Transverse colon (tissue), 4 donors: Measurements from ENCODE around the gene CD300LG. TPM values are rescaled to one million over a fixed set of nuclear protein-coding genes. Genes with fewer than 3 reads are reported as not detected.
"Not testable (repeated sequence)": the region's sequence is repeated elsewhere in the genome, so short reads cannot be mapped to it uniquely, and the experiment has no call there.

ENCODE experiments used
- DNase-seq: peaks from one replicate; pipeline ENCODE4 v3.0.0-alpha.2; 2019
- H3K27ac ChIP-seq, 4 donors: fragments of 200-600 bp; sonication (generic); 2 replicates each; pipeline ENCODE4 v1.5.1; 2016 to 2018; ENCODE audit warnings: inconsistent platforms in 4 of 4
- H3K27me3 ChIP-seq: fragments of 200-600 bp; sonication (generic); 2 replicates; pipeline ENCODE4 v1.5.1; 2017; ENCODE audit warnings: inconsistent platforms
- H3K36me3 ChIP-seq, 4 donors: fragments of 200-600 bp; sonication (generic); 2 replicates each; pipeline ENCODE4 v1.5.1; 2017 to 2019; ENCODE audit warnings: inconsistent platforms in 4 of 4
- H3K4me1 ChIP-seq, 4 donors: fragments of 200-600 bp; sonication (generic); 2 replicates each; pipeline ENCODE4 v1.5.1; 2017 to 2020; ENCODE audit warnings: inconsistent platforms in 4 of 4
- H3K4me3 ChIP-seq, 4 donors: fragments of 200-600 bp; sonication (generic); 1 replicate in 1 of 4; 2 replicates in 3 of 4; pipeline versions ENCODE4 v1.5.1 to v1.6.1; 2017 to 2019; ENCODE audit warnings: inconsistent platforms in 4 of 4
- H3K9me3 ChIP-seq, 2 donors: fragments of 200-600 bp; sonication (generic); 2 replicates each; pipeline ENCODE4 v1.5.1; 2017 to 2019; ENCODE audit warnings: inconsistent platforms in 2 of 2
- EP300 ChIP-seq: sonication (generic); formaldehyde crosslinking; IDR thresholded peaks from one replicate; pipeline ENCODE4 v1.6.1; 2017; ENCODE audit warnings: antibody characterized with exemption, low read depth
- POLR2A ChIP-seq: fragments of 450-650 bp; IDR thresholded peaks from one replicate; pipeline ENCODE4 v1.6.1; 2016; ENCODE audit warnings: antibody characterized with exemption, mild to moderate bottlenecking, moderate library complexity
- POLR2AphosphoS5 ChIP-seq, 3 donors: sonication (generic); formaldehyde crosslinking; IDR thresholded peaks; one replicate each; pipeline ENCODE4 v1.6.1; 2016; ENCODE audit warnings: antibody characterized with exemption in 3 of 3
- WGBS, 2 donors: methylation state at CpG; one replicate each; pipeline ENCODE4 v1.1.5; 2018; ENCODE audit warnings: low coverage in 1 of 2; 5-methylcytosine and 5-hydroxymethylcytosine counted together
- in situ Hi-C, 4 donors: fragments of 200-750 bp; cut with MboI; loops; one replicate each; pipeline versions ENCODE4 v1.15.0 to v1.15.1; 2017; ENCODE audit warnings: low sequenced_read_pairs in 3 of 4, low pct_ligation_motif_present in 1 of 4, low pct_unique_long_range_greater_than_20kb in 1 of 4
- intact Hi-C: fragments of 100-400 bp; cut with DNase I; formaldehyde crosslinking; loops from one replicate; pipeline ENCODE4 v1.15.1; 2023; ENCODE audit warnings: low total_unique reads
- total RNA-seq, 4 donors: library from RNA; depleted of rRNA; stranded (reverse); fragments of >200 nt; gene quantifications; one replicate each; pipeline ENCODE4 v1.1.0, GENCODE V29; 2016
- TF ChIP-seq, protein P1 (sequence below), 5 experiments: fragments of 200-600 bp in 3 of 5; fragments of 450-650 bp in 2 of 5; sonication (generic) in 3 of 5; IDR thresholded peaks; 1 replicate in 2 of 5; 2 replicates in 3 of 5; pipeline ENCODE4 v1.5.1; 2016 to 2017; ENCODE audit warnings: antibody characterized with exemption in 5 of 5, inconsistent platforms in 3 of 5, mild to moderate bottlenecking in 2 of 5, moderate library complexity in 1 of 5

CD300LG gene
- total RNA-seq, 4 donors from 2014 or later, result 0.55 to 44.5 (median 1.4) TPM; not detected in 1

DNA sequence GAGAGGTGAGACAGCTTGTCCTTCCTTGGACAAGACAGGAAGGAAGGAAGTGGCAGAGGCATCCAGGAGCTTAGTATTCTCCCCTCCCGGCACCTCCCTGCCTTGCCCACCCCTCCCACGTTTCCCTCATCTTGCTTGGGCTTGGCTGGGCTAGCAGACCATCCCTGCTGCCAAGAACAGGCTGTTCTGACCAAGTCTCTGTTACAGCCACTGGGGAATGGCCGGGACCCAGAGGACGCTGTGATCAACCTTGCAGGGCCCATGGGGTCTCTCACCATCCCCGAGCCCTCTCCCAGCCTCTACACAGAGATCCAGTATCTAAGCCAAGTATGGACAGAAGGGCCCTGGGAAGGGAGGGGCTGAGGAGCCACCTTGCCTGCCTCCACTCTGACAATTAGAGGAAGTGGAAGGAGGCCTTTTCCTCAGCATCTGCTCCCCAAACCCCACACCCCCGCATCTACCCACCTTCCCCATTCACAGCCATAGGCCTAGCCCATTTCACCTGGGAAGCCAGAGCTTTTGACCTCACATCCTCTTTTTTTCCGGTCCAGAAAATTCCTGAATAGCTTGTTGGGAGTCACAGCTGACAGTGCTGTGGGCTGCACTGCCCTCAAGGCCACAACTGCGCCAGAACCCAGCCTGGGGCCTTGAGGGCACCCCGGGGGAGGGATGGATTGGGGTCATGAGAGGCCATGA, 14.1 kb downstream of the CD300LG start:
- in situ Hi-C loops, result no loop called here
- Histone ChIP-seq H3K27ac (no peak overlapping the region), H3K27me3 (peaks cover 18% of the 10 kb centered on the region), H3K4me1 (no peaks in the 10 kb centered on the region), H3K36me3 (no peaks in the 10 kb centered on the region), H3K9me3 (no peaks in the 10 kb centered on the region), H3K4me3 (no peak overlapping the region)
- no peak for DNase-seq
- intact Hi-C loops, result no loop called here
- 62% methylated on average over 9 of the region's 9 CpGs; no CpG with 5 or more reads in 1 of the 2 donors for WGBS, 2 donors
- TF ChIP-seq, protein P1, sequence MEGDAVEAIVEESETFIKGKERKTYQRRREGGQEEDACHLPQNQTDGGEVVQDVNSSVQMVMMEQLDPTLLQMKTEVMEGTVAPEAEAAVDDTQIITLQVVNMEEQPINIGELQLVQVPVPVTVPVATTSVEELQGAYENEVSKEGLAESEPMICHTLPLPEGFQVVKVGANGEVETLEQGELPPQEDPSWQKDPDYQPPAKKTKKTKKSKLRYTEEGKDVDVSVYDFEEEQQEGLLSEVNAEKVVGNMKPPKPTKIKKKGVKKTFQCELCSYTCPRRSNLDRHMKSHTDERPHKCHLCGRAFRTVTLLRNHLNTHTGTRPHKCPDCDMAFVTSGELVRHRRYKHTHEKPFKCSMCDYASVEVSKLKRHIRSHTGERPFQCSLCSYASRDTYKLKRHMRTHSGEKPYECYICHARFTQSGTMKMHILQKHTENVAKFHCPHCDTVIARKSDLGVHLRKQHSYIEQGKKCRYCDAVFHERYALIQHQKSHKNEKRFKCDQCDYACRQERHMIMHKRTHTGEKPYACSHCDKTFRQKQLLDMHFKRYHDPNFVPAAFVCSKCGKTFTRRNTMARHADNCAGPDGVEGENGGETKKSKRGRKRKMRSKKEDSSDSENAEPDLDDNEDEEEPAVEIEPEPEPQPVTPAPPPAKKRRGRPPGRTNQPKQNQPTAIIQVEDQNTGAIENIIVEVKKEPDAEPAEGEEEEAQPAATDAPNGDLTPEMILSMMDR (IDR thresholded peaks at IDR 0.05), result no peak

DNA sequence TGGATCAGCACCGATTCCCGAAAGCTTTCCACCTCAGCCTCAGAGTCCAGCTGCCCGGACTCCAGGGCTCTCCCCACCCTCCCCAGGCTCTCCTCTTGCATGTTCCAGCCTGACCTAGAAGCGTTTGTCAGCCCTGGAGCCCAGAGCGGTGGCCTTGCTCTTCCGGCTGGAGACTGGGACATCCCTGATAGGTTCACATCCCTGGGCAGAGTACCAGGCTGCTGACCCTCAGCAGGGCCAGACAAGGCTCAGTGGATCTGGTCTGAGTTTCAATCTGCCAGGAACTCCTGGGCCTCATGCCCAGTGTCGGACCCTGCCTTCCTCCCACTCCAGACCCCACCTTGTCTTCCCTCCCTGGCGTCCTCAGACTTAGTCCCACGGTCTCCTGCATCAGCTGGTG, 15.0 kb downstream of the CD300LG start:
- Histone ChIP-seq H3K9me3 (no peaks in the 10 kb centered on the region), H3K36me3 (no peaks in the 10 kb centered on the region), H3K27ac (no peak overlapping the region), H3K27me3 (peaks cover 17% of the 10 kb centered on the region), H3K4me1 (no peaks in the 10 kb centered on the region), H3K4me3 (no peak overlapping the region)
- DNase-seq, result no peak
- WGBS, 2 donors, result 76 to 83% methylated on average over 3 to 9 of the region's 9 CpGs
- TF ChIP-seq, protein P1 (IDR thresholded peaks at IDR 0.05), result no peak
- TF ChIP-seq POLR2AphosphoS5 (IDR thresholded peaks at IDR 0.05) (no peak), EP300 (no peak), POLR2A (no peak)
- intact Hi-C loops, result no loop called here
- in situ Hi-C loops, result no loop called here

DNA sequence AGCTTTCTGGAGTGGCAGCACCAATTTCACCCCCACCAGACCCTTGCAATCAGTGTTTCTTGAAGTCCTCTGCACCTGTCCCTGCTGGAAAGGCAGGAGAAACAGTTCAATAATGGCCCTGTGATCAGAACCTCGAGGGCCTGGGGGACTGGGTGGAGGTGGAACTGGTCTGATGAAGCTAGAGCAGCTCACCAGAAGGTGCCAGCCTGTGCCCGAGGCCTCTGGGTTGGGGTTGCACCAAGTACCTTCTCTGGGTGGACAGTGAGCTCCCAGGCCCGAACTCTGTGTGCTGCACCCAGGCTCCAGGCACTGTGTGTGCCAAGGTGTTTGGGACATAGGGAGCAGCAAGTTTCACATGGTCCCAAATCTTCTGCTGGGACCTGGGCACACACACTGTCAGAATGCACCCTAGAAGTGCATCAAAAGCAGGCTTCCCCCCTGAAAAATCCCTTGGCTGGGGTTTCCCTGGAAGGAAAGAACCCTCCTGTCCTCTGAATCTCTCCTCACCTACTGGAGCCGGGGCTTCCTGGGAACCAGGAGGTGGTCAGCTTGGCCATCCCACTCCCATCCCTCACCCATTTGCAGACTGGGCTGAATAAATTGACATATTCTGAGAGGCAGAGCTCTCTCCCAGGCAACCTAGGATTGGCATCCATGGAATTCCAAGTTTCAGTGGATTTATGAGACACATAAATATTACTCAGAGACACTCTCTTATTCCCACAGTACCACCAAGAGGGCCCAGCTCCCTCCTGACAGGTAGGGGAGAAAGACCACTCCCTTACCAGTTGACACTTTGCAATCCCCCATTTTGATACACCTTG, 17.4 kb downstream of the CD300LG start:
- H3K9me3 ChIP-seq, result no peaks in the 10 kb centered on the region
- intact Hi-C loops (no loop called here), in situ Hi-C loops (no loop called here)
- no peak for DNase-seq
- no peak overlapping the region for H3K4me3 ChIP-seq
- no peaks in the 10 kb centered on the region for H3K4me1 ChIP-seq
- WGBS, 2 donors, result 70% methylated on average over 4 of the region's 4 CpGs; no CpG with 5 or more reads in 1 of the 2 donors
- H3K36me3 ChIP-seq, result no peaks in the 10 kb centered on the region
- H3K27me3 ChIP-seq, result peaks cover 3% of the 10 kb centered on the region
- TF ChIP-seq POLR2AphosphoS5 (IDR thresholded peaks at IDR 0.05) (no peak), POLR2A (no peak), EP300 (no peak)
- TF ChIP-seq, protein P1 (IDR thresholded peaks at IDR 0.05), result no peak
- no peak overlapping the region for H3K27ac ChIP-seq

DNA sequence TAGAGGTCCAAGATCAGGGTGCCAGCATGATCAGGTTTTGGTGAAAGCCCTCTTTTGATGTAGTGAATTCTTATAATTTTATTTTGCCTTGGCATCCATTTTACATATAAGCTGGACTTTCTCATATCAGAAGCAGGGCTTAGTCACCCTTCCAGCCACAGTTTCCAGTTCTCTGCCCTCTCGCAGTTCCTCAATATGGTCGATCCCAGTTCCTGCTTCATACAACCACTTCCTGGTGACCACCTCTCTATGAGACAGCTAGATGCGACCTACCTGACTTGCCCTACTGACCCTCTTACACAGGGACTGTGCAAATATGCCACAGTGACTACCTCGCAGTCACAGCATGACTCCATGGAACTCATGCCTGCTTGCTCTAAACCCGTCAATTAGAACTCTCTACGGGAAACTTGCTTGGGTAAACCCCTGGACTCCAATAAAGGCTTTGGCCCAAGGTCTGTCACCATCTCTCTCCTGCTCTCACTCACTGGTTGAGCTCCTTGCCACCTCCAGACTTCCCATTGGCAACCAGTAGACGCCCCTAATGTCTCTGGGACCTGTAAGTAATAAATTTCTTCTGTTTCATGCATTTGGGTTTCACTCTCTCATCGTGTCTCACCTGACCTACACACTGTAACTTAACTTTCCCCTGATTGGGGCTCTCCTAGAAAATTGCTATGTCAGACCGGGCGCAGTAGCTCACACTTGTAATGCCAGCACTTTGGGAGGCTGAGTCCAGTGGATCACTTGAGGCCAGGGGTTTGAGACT, 21.4 kb downstream of the CD300LG start:
- H3K27me3 ChIP-seq, result peaks cover 3% of the 10 kb centered on the region
- no peak overlapping the region for H3K27ac ChIP-seq
- intact Hi-C loops, result no loop called here
- in situ Hi-C loops, result no loop called here
- peaks cover 0 to 15% (median 9%) of the 10 kb centered on the region in 4 donors for H3K4me1 ChIP-seq
- no peak overlapping the region for H3K4me3 ChIP-seq
- TF ChIP-seq EP300 (no peak), POLR2AphosphoS5 (IDR thresholded peaks at IDR 0.05) (no peak), POLR2A (no peak)
- TF ChIP-seq, protein P1 (IDR thresholded peaks at IDR 0.05), result no peak
- no peak for DNase-seq
- WGBS, 2 donors, result 83 to 100% methylated on average over 10 of the region's 10 CpGs
- no peaks in the 10 kb centered on the region for H3K36me3 ChIP-seq
- no peaks in the 10 kb centered on the region for H3K9me3 ChIP-seq

GRCh38 chr17:43869031-43869430, 22.1 kb downstream of the CD300LG start:
- in situ Hi-C loops, intact Hi-C loops, H3K27me3 ChIP-seq, DNase-seq, H3K4me3 ChIP-seq, H3K36me3 ChIP-seq, H3K9me3 ChIP-seq, H3K27ac ChIP-seq: not testable (repeated sequence)
- WGBS, 2 donors, result 72 to 94% methylated on average over 2 to 6 of the region's 6 CpGs
- peaks cover 3 to 21% (median 15%) of the 10 kb centered on the region in 4 donors for H3K4me1 ChIP-seq
